GM23338 (cell line): ENCODE measurements around the gene ATG2A. TPM values are rescaled to one million over a fixed set of nuclear protein-coding genes. Genes with fewer than 3 reads are reported as not detected.

ENCODE experiments used
- ATAC-seq: fragments of 200-7000 bp; cut with Tn5 transposase; 3 replicates; pipeline ENCODE4 v1.9.1; 2020
- DNase-seq: peaks from one replicate; pipeline ENCODE4 v3.0.0-alpha.2; 2015; ENCODE audit warnings: low spot score
- H2AFZ ChIP-seq: fragments of 200-600 bp; sonication (generic); 2 replicates; pipeline ENCODE4 v1.8.0; 2016; ENCODE audit warnings: antibody characterized with exemption, mild to moderate bottlenecking, moderate library complexity
- H3F3A ChIP-seq: fragments of 200-600 bp; sonication (generic); replicated peaks from 2 replicates; pipeline ENCODE4 v1.8.0; 2017; ENCODE audit warnings: antibody characterized with exemption, mixed run types, low read depth
- H3K27ac ChIP-seq: fragments of 200-600 bp; sonication (generic); 2 replicates; pipeline ENCODE4 v1.6.1; 2016; ENCODE audit warnings: low read depth
- H3K27me3 ChIP-seq: fragments of 200-600 bp; sonication (generic); 2 replicates; pipeline ENCODE4 v1.8.0; 2016; ENCODE audit warnings: mild to moderate bottlenecking, mixed run types, moderate library complexity; ENCODE audit not compliant: insufficient read depth
- H3K36me3 ChIP-seq: fragments of 200-600 bp; sonication (generic); 2 replicates; pipeline ENCODE4 v1.8.0; 2016; ENCODE audit warnings: mild to moderate bottlenecking; ENCODE audit not compliant: insufficient read depth
- H3K4me1 ChIP-seq: fragments of 200-600 bp; sonication (generic); 2 replicates; pipeline ENCODE4 v1.8.0; 2016; ENCODE audit warnings: mild to moderate bottlenecking, moderate library complexity; ENCODE audit not compliant: insufficient read depth
- H3K4me2 ChIP-seq: fragments of 200-600 bp; sonication (generic); 2 replicates; pipeline ENCODE4 v1.7.1; 2017; ENCODE audit warnings: mixed run types
- H3K4me3 ChIP-seq: fragments of 200-600 bp; sonication (generic); 2 replicates; pipeline ENCODE4 v1.6.1; 2016; ENCODE audit warnings: mixed run types
- H3K79me2 ChIP-seq: fragments of 200-600 bp; sonication (generic); replicated peaks from 2 replicates; pipeline ENCODE4 v1.8.0; 2017; ENCODE audit warnings: mild to moderate bottlenecking; ENCODE audit not compliant: insufficient read depth
- H3K9me2 ChIP-seq: fragments of 200-600 bp; sonication (generic); 2 replicates; pipeline ENCODE4 v1.8.0; 2017; ENCODE audit not compliant: insufficient read depth
- H4K20me1 ChIP-seq: fragments of 200-600 bp; sonication (generic); replicated peaks from 2 replicates; pipeline ENCODE4 v1.8.0; 2017; ENCODE audit warnings: mild to moderate bottlenecking; ENCODE audit not compliant: insufficient read depth
- H3K27ac Mint-ChIP-seq: 2 replicates; pipeline ENCODE4 v1.8.0; 2020; ENCODE audit warnings: inconsistent platforms, mild to moderate bottlenecking, moderate library complexity, mixed read lengths
- H3K27me3 Mint-ChIP-seq: 3 replicates; pipeline ENCODE4 v1.8.0; 2022; ENCODE audit warnings: low read depth, mild to moderate bottlenecking, moderate library complexity, mixed read lengths, inconsistent platforms; ENCODE audit not compliant: insufficient read depth, poor library complexity
- H3K36me3 Mint-ChIP-seq: 3 replicates; pipeline ENCODE4 v1.8.0; 2021; ENCODE audit warnings: low read depth, mild to moderate bottlenecking, inconsistent platforms, moderate library complexity, mixed read lengths
- H3K4me1 Mint-ChIP-seq: 3 replicates; pipeline ENCODE4 v1.8.0; 2020; ENCODE audit warnings: mild to moderate bottlenecking, inconsistent platforms, mixed read lengths
- H3K4me3 Mint-ChIP-seq: 3 replicates; pipeline ENCODE4 v1.8.0; 2021; ENCODE audit warnings: moderate library complexity, mild to moderate bottlenecking, inconsistent platforms, mixed read lengths
- H3K9me3 Mint-ChIP-seq: 3 replicates; pipeline ENCODE4 v1.8.0; 2020; ENCODE audit warnings: moderate library complexity, mild to moderate bottlenecking, inconsistent platforms, mixed read lengths
- CREB1 ChIP-seq: fragments of 250-450 bp; sonication (Bioruptor Pico); IDR thresholded peaks from 2 replicates; pipeline ENCODE4 v1.5.0; 2020; ENCODE audit warnings: low read depth, mild to moderate bottlenecking, moderate library complexity
- CTCF ChIP-seq, 2 experiments: fragments of 200-600 bp in 1 of 2; sonication (generic) in 1 of 2; conservative IDR thresholded peaks; 2 replicates each; pipeline versions ENCODE4 v1.5.1 to v1.6.1; 2016 to 2017; ENCODE audit warnings: antibody characterized with exemption in 2 of 2, low read depth in 2 of 2, mild to moderate bottlenecking in 2 of 2, moderate library complexity in 1 of 2
- ETS1 ChIP-seq: IDR thresholded peaks from 2 replicates; pipeline ENCODE4 v1.6.1; 2016; ENCODE audit warnings: antibody characterized with exemption
- EZH2phosphoT487 ChIP-seq: fragments of 200-600 bp; sonication (generic); IDR thresholded peaks from one replicate; pipeline ENCODE4 v1.8.1; 2018; ENCODE audit warnings: antibody characterized with exemption; ENCODE audit not compliant: unreplicated experiment
- JUNB ChIP-seq: IDR thresholded peaks from one replicate; pipeline ENCODE4 v1.6.1; 2016; ENCODE audit warnings: antibody characterized with exemption; ENCODE audit not compliant: unreplicated experiment
- NANOG ChIP-seq: IDR thresholded peaks from 2 replicates; pipeline ENCODE4 v1.6.1; 2016; ENCODE audit warnings: antibody characterized with exemption, borderline replicate concordance
- POLR2AphosphoS5 ChIP-seq: IDR thresholded peaks from 2 replicates; pipeline ENCODE4 v1.6.1; 2016; ENCODE audit warnings: antibody characterized with exemption, low read depth
- REST ChIP-seq: IDR thresholded peaks from one replicate; pipeline ENCODE4 v1.6.1; 2018; ENCODE audit warnings: antibody characterized with exemption; ENCODE audit not compliant: unreplicated experiment
- STAT1 ChIP-seq: IDR thresholded peaks from one replicate; pipeline ENCODE4 v1.6.1; 2016; ENCODE audit warnings: antibody characterized with exemption; ENCODE audit not compliant: unreplicated experiment
- ZNF114 ChIP-seq: fragments of 250-450 bp; sonication (Bioruptor Pico); IDR thresholded peaks from 2 replicates; pipeline ENCODE4 v1.5.0; 2020; ENCODE audit warnings: mild to moderate bottlenecking, moderate library complexity
- polyA plus RNA-seq: library from polyadenylated mRNA; unstranded; fragments of >200 nt; fragmentation: Nextera tagmentation; extraction: Ambion mirVana; gene quantifications from 2 replicates; pipeline ENCODE4 v1.2.1, GENCODE V29; 2016
- total RNA-seq: library from RNA; depleted of rRNA; stranded (reverse); fragments of >200 nt; shearing (Covaris generic); gene quantifications from 2 replicates; pipeline ENCODE4 v1.2.3, GENCODE V29; 2014

The ATG2A gene
- total and polyA plus RNA-seq, 2 experiments from 2014 or later = 8.7 to 31.7 TPM

GRCh38 chr11:64879244-64879900 is 37.6 kb downstream of the ATG2A start (continued):
- TF ChIP-seq EZH2phosphoT487 (no peak), JUNB (no peak), REST (no peak), ETS1 (no peak), POLR2AphosphoS5 (no peak), NANOG (no peak), ZNF114 (CRISPR knock-in tag) (no peak), CTCF (conservative IDR thresholded peaks at IDR 0.05; ENCODE audit: low read depth in 2 of 2) (no peak), STAT1 (no peak)

- peak within 1 kb of the TSS; percentile 98 for H3K4me3 ChIP-seq
- H3K4me1 ChIP-seq = peaks cover 15% of the 10 kb centered on the region; the same call in 1 of the 2 replicates
- Mint-ChIP-seq H3K36me3 (peaks cover 4% of the 10 kb centered on the region; the same call in 1 of the 3 replicates), H3K27me3 (peaks cover 8% of the 10 kb centered on the region), H3K27ac (peak within 1 kb of the TSS; percentile 87), H3K4me3 (peak within 1 kb of the TSS; percentile 98), H3K4me1 (peaks cover 29% of the 10 kb centered on the region), H3K9me3 (no peaks in the 10 kb centered on the region)
- peaks cover 5% of the 10 kb centered on the region; the same call in 1 of the 2 replicates for H3K27me3 ChIP-seq
- no peaks in the 10 kb centered on the region for H3K36me3 ChIP-seq
- no peaks in the 10 kb centered on the region; the same call in 1 of the 2 replicates for H4K20me1 ChIP-seq
- peak within 1 kb of the TSS; percentile 78; the same call in 1 of the 2 replicates for H3K27ac ChIP-seq
- peak within 1 kb of the TSS; percentile 98 for H2AFZ ChIP-seq
- H3K9me2 ChIP-seq = no peaks in the 10 kb centered on the region
- H3K79me2 ChIP-seq = peaks cover 21% of the 10 kb centered on the region
- ATAC-seq (peak; percentile 83), DNase-seq (peak; percentile 99)
- 0 out of 2 replicates have a peak, but pooled peaks cover 3% of the 10 kb centered on the region for H3F3A ChIP-seq
- H3K4me2 ChIP-seq = peak within 1 kb of the TSS; percentile 93
- TF ChIP-seq CREB1 = peak; percentile 64
- no peak for TF ChIP-seq REST
- peak; percentile 87 for TF ChIP-seq POLR2AphosphoS5
Measured at GRCh38 chr11:64878494-64879243, 38.3 kb downstream of the ATG2A start, which contains the start of gene EHD1. Gene EHD1, minus strand, starts transcription at chr11:64878621. Its CDS starts 157 bp downstream, at chr11:64878464.
